ENCODE results near the gene MBOAT1.

GRCh38 chr6:20112841-20113240 is 99.4 kb downstream of the MBOAT1 start:
- no peak for TF ChIP-seq CTCF (IDR thresholded peaks at IDR 0.05)
- TF ChIP-seq POLR2A (IDR thresholded peaks at IDR 0.05), result no peak
